HEK293 (cell line): ENCODE data around the gene ZBED4.

Source experiments
- CTCF ChIA-PET: fragments of 350-600 bp; formaldehyde crosslinking; extraction: SDS; loops from one replicate; lab custom pipeline; 2021; ENCODE audit warnings: antibody characterized with exemption; lab: Yijun Ruan, JAX
- POLR2A ChIA-PET: fragments of 300-600 bp; formaldehyde crosslinking; extraction: SDS; loops from one replicate; lab custom pipeline; 2020; ENCODE audit warnings: antibody characterized with exemption, inconsistent platforms; lab: Yijun Ruan, JAX
- H3K27ac ChIP-seq: fragments of 200-500 bp; sonication (Bioruptor generic); 2 replicates; pipeline ENCODE4 v1.5.1; 2014; ENCODE audit warnings: low read depth, low read length, control low read depth, inconsistent platforms; ENCODE audit errors: extremely low read depth
- H3K36me3 ChIP-seq, 2 experiments: fragments of 200-500 bp in 1 of 2; sonication (Bioruptor generic) in 1 of 2; 1 replicate in 1 of 2; 2 replicates in 1 of 2; pipeline ENCODE4 v1.5.1; 2014 to 2017; ENCODE audit warnings: inconsistent platforms in 2 of 2, low read length in 2 of 2; ENCODE audit not compliant: control insufficient read depth in 2 of 2, insufficient read depth in 1 of 2
- H3K4me1 ChIP-seq: fragments of 200-500 bp; sonication (Bioruptor generic); 2 replicates; pipeline ENCODE4 v1.5.1; 2014; ENCODE audit warnings: mild to moderate bottlenecking, low read length, inconsistent platforms; ENCODE audit not compliant: control insufficient read depth, insufficient read depth
- H3K4me3 ChIP-seq: 2 replicates; pipeline ENCODE4 v1.5.1; 2011; ENCODE audit warnings: low read depth, mild to moderate bottlenecking, control low read depth, low read length, moderate library complexity
- H3K9me3 ChIP-seq: fragments of 200-500 bp; sonication (Bioruptor generic); 2 replicates; pipeline ENCODE4 v1.5.1; 2014; ENCODE audit warnings: low read depth, low read length, inconsistent platforms; ENCODE audit not compliant: control insufficient read depth, insufficient read depth
- BCL11B ChIP-seq: fragments of 450-650 bp; formaldehyde crosslinking; IDR thresholded peaks from 2 replicates; pipeline ENCODE4 v1.5.1; 2016; ENCODE audit warnings: low read depth, missing biosample characterization, missing genetic modification characterization
- KLF1 ChIP-seq: fragments of 450-650 bp; formaldehyde crosslinking; IDR thresholded peaks from 2 replicates; pipeline ENCODE4 v1.5.1; 2016; ENCODE audit warnings: missing biosample characterization, missing genetic modification characterization
- KLF10 ChIP-seq: fragments of 450-650 bp; IDR thresholded peaks from 2 replicates; pipeline ENCODE4 v1.5.1; 2018; ENCODE audit warnings: missing biosample characterization, mild to moderate bottlenecking, missing genetic modification characterization
- PRDM10 ChIP-seq: fragments of 450-650 bp; formaldehyde crosslinking; IDR thresholded peaks from 2 replicates; pipeline ENCODE4 v1.5.1; 2016; ENCODE audit warnings: missing biosample characterization, missing genetic modification characterization
- SETDB1 ChIP-seq: IDR thresholded peaks from one replicate; pipeline ENCODE4 v1.6.1; 2017; ENCODE audit warnings: mild to moderate bottlenecking, low read length, moderate library complexity, mixed read lengths; ENCODE audit not compliant: insufficient read length
- TCF7L2 ChIP-seq: IDR thresholded peaks from 2 replicates; pipeline ENCODE4 v1.6.1; 2011; ENCODE audit warnings: low read depth, mild to moderate bottlenecking, inconsistent platforms, low read length, moderate library complexity, borderline replicate concordance
- TRIM28 ChIP-seq: IDR thresholded peaks from 2 replicates; pipeline ENCODE4 v1.6.1; 2011; ENCODE audit warnings: low read length, control low read depth, borderline replicate concordance
- ZBTB20 ChIP-seq: fragments of 450-650 bp; formaldehyde crosslinking; IDR thresholded peaks from 2 replicates; pipeline ENCODE4 v1.5.1; 2016; ENCODE audit warnings: missing biosample characterization, missing genetic modification characterization
- ZNF174 ChIP-seq: fragments of 450-650 bp; formaldehyde crosslinking; IDR thresholded peaks from 2 replicates; pipeline ENCODE4 v1.5.0; 2017; ENCODE audit warnings: missing biosample characterization, mild to moderate bottlenecking, missing genetic modification characterization
- ZNF280C ChIP-seq: fragments of 450-650 bp; formaldehyde crosslinking; IDR thresholded peaks from 2 replicates; pipeline ENCODE4 v1.5.1; 2016; ENCODE audit warnings: missing biosample characterization, missing genetic modification characterization
- ZNF302 ChIP-seq: fragments of 450-650 bp; formaldehyde crosslinking; IDR thresholded peaks from 2 replicates; pipeline ENCODE4 v1.5.1; 2016; ENCODE audit warnings: missing biosample characterization, missing genetic modification characterization, low read depth
- ZNF362 ChIP-seq: fragments of 450-650 bp; formaldehyde crosslinking; IDR thresholded peaks from 2 replicates; pipeline ENCODE4 v1.5.1; 2016; ENCODE audit warnings: missing biosample characterization, missing genetic modification characterization
- ZNF623 ChIP-seq: fragments of 450-650 bp; formaldehyde crosslinking; IDR thresholded peaks from 2 replicates; pipeline ENCODE4 v1.5.1; 2016; ENCODE audit warnings: missing biosample characterization, missing genetic modification characterization
- ZNF768 ChIP-seq: fragments of 450-650 bp; formaldehyde crosslinking; IDR thresholded peaks from 2 replicates; pipeline ENCODE4 v1.5.1; 2018; ENCODE audit warnings: missing biosample characterization, mild to moderate bottlenecking, missing genetic modification characterization
- ZSCAN18 ChIP-seq: fragments of 450-650 bp; formaldehyde crosslinking; IDR thresholded peaks from 2 replicates; pipeline ENCODE4 v1.5.1; 2016; ENCODE audit warnings: missing biosample characterization, missing genetic modification characterization

ZBED4 gene

GRCh38 chr22:49852898-49853894 is at the start of gene ZBED4 (continued):
- TF ChIP-seq ZNF280C (tag by site-specific recombination) = no peak
- no peak for TF ChIP-seq ZNF362 (tag by site-specific recombination)
- no peak for TF ChIP-seq ZNF623 (tag by site-specific recombination)

GRCh38 chr22:49807129-49807528 is 46.5 kb upstream of the ZBED4 start:
- CTCF ChIA-PET = no interaction called here
- Histone ChIP-seq H3K27ac (no peak overlapping the region), H3K4me3 (no peak overlapping the region), H3K4me1 (peaks cover 8% of the 10 kb centered on the region), H3K9me3 (no peaks in the 10 kb centered on the region)
- TF ChIP-seq ZNF174 = no peak
- no peak for TF ChIP-seq TCF7L2
- TF ChIP-seq BCL11B (tag by site-specific recombination) = no peak
- no peak for TF ChIP-seq ZNF302 (tag by site-specific recombination)
- TF ChIP-seq PRDM10 (tag by site-specific recombination) = no peak
- TF ChIP-seq TRIM28 = peak; percentile 53; the same call in 1 of the 2 replicates
- TF ChIP-seq SETDB1 = peak; percentile 59
- no peak for TF ChIP-seq KLF1 (tag by site-specific recombination)
- no peak for TF ChIP-seq KLF10 (tag by site-specific recombination)
- no peak for TF ChIP-seq ZBTB20 (tag by site-specific recombination)
- TF ChIP-seq ZSCAN18 (tag by site-specific recombination) = no peak
- no peak for TF ChIP-seq ZNF768 (tag by site-specific recombination)
- TF ChIP-seq, all 188 proteins: peak for 2
- peaks cover 3 to 53% of the 10 kb centered on the region in 2 experiments; a peak in 2 of 3 replicates for H3K36me3 ChIP-seq
- POLR2A ChIA-PET = no interaction called here
